BE2C (cell line): Measurements from ENCODE around the gene AKR1D1.

Source experiments
- DNase-seq: peaks from one replicate; pipeline ENCODE4 v3.0.0-alpha.2; 2020
- H3K27me3 ChIP-seq: fragments of 250-450 bp; sonication (Bioruptor Pico); 2 replicates; pipeline ENCODE4 v1.5.1; 2020; ENCODE audit warnings: mild to moderate bottlenecking
- H3K36me3 ChIP-seq: fragments of 250-450 bp; sonication (Bioruptor Pico); 2 replicates; pipeline ENCODE4 v1.5.1; 2020; ENCODE audit warnings: mild to moderate bottlenecking
- H3K4me1 ChIP-seq: fragments of 250-450 bp; sonication (Bioruptor Pico); 2 replicates; pipeline ENCODE4 v1.5.1; 2020
- H3K4me3 ChIP-seq: 2 replicates; pipeline ENCODE4 v1.5.1; 2011; ENCODE audit warnings: low read depth, low read length
- H3K9me3 ChIP-seq: fragments of 250-450 bp; sonication (Bioruptor Pico); 2 replicates; pipeline ENCODE4 v1.5.1; 2020
- TF ChIP-seq, protein P1 (sequence below): IDR thresholded peaks from 2 replicates; pipeline ENCODE4 v1.5.1; 2012; ENCODE audit warnings: mild to moderate bottlenecking, low read depth, low read length

The AKR1D1 gene

GRCh38 chr7:138066954-138067394 is 9.3 kb upstream of the AKR1D1 start:
- H3K27me3 ChIP-seq = no peaks in the 10 kb centered on the region
- H3K36me3 ChIP-seq = no peaks in the 10 kb centered on the region
- no peaks in the 10 kb centered on the region for H3K4me1 ChIP-seq
- TF ChIP-seq, protein P1, sequence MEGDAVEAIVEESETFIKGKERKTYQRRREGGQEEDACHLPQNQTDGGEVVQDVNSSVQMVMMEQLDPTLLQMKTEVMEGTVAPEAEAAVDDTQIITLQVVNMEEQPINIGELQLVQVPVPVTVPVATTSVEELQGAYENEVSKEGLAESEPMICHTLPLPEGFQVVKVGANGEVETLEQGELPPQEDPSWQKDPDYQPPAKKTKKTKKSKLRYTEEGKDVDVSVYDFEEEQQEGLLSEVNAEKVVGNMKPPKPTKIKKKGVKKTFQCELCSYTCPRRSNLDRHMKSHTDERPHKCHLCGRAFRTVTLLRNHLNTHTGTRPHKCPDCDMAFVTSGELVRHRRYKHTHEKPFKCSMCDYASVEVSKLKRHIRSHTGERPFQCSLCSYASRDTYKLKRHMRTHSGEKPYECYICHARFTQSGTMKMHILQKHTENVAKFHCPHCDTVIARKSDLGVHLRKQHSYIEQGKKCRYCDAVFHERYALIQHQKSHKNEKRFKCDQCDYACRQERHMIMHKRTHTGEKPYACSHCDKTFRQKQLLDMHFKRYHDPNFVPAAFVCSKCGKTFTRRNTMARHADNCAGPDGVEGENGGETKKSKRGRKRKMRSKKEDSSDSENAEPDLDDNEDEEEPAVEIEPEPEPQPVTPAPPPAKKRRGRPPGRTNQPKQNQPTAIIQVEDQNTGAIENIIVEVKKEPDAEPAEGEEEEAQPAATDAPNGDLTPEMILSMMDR = no peak
- no peak for DNase-seq
- no peaks in the 10 kb centered on the region; the same call in none of the 2 replicates for H3K9me3 ChIP-seq
- H3K4me3 ChIP-seq = no peak overlapping the region

DNA sequence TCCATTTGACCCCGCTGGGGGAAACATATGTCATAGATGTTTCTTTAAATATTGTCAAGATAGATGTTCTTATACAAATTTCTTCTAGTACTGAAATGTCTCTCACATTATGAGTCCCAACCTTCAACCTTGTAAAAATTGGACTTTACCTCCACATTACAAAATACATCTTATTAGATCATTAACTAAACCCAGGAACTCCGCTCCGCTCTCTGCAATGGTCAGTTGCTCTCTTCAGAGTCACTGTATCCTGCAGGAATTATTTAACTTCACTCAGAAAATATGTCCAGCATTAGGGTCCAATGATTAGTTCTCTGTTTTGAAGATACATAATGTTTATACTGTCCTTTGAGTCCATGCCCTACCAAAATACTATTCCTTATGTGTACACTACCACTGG is 8.5 kb upstream of the AKR1D1 start:
- no peak for DNase-seq
- H3K36me3 ChIP-seq = no peaks in the 10 kb centered on the region
- H3K4me1 ChIP-seq = no peaks in the 10 kb centered on the region
- no peak overlapping the region for H3K4me3 ChIP-seq
- H3K9me3 ChIP-seq = no peaks in the 10 kb centered on the region; the same call in none of the 2 replicates
- no peaks in the 10 kb centered on the region for H3K27me3 ChIP-seq
- TF ChIP-seq, protein P1 = no peak

GRCh38 chr7:138070908-138071307 is 5.4 kb upstream of the AKR1D1 start:
- no peak overlapping the region for H3K4me3 ChIP-seq
- no peaks in the 10 kb centered on the region for H3K4me1 ChIP-seq
- DNase-seq = no peak
- H3K9me3 ChIP-seq = no peaks in the 10 kb centered on the region; the same call in 1 of the 2 replicates
- H3K27me3 ChIP-seq = no peaks in the 10 kb centered on the region
- TF ChIP-seq, protein P1 = no peak
- no peaks in the 10 kb centered on the region for H3K36me3 ChIP-seq

GRCh38 chr7:138072726-138073125 is 3.5 kb upstream of the AKR1D1 start:
- TF ChIP-seq, protein P1 = no peak
- Histone ChIP-seq H3K27me3 (no peaks in the 10 kb centered on the region), H3K9me3 (no peaks in the 10 kb centered on the region; the same call in 1 of the 2 replicates), H3K4me1 (peaks cover 9% of the 10 kb centered on the region), H3K4me3 (no peak overlapping the region), H3K36me3 (no peaks in the 10 kb centered on the region)
- DNase-seq = no peak

- Histone ChIP-seq H3K4me1 (peaks cover 10% of the 10 kb centered on the region), H3K9me3 (no peaks in the 10 kb centered on the region; the same call in 1 of the 2 replicates), H3K4me3 (no peak overlapping the region), H3K27me3 (no peaks in the 10 kb centered on the region), H3K36me3 (no peaks in the 10 kb centered on the region)
- TF ChIP-seq, protein P1 = no peak
- DNase-seq = no peak
These were observed 2.1 kb upstream of the AKR1D1 start for GRCh38 chr7:138074121-138074520.

- TF ChIP-seq, protein P1 = no peak
- Histone ChIP-seq H3K27me3 (no peaks in the 10 kb centered on the region), H3K9me3 (no peaks in the 10 kb centered on the region; the same call in 1 of the 2 replicates), H3K4me1 (peaks cover 10% of the 10 kb centered on the region), H3K4me3 (no peak overlapping the region), H3K36me3 (no peaks in the 10 kb centered on the region)
- no peak for DNase-seq
These were observed 1.7 kb upstream of the AKR1D1 start for GRCh38 chr7:138074540-138074939.
